Anterior cingulate cortex (tissue), 58 donors: ENCODE results near the gene PDIA5.

Source experiments
- DNase-seq, 58 donors: peaks; one replicate each; lab custom pipeline; 2025; lab: John Stamatoyannopoulos, UW

PDIA5 gene

DNA sequence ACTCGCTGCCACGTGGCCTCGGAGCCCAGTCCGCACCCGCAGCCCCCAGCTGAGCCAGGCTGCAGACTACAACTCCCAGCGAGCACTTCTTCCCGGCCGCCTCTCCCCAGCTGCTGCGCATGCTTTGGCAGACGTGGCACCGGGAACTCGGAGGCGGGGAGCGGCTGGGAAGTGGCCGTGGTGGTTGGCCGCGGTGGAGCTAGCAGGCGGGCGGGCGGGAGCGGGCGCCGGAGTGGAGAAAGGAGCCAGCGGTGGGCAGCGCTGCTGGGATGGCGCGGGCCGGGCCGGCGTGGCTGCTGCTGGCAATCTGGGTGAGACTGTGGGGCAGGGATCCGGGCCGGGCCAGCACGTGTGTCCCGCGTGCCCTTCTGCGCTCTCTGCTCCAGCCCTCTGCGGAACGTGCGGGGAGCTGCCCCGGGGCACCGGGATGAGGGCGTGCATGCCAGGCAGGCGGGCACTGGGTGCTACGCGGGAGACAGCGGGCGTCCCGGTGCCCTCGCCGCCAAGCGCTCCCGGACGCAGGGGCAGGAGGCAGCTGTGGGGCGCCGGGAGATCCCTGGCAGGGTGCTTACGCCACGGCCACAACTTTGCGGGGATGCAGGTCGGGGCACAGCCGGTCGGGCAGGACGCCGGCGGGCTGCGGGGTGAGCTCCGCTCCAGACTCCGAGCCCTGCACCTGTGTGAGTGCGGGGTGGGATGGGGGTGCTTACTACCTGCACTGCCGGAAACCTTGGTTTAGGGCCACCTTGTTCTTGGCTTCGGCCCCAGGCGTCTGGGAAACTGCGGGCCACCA lies at the start of gene PDIA5:
Gene PDIA5 (plus strand): TSS at position 130 of the 793 bp plus-strand sequence. CDS start 140 bp downstream, at position 270.
- peak; percentile 43 to 94 (median 86) for DNase-seq

DNA sequence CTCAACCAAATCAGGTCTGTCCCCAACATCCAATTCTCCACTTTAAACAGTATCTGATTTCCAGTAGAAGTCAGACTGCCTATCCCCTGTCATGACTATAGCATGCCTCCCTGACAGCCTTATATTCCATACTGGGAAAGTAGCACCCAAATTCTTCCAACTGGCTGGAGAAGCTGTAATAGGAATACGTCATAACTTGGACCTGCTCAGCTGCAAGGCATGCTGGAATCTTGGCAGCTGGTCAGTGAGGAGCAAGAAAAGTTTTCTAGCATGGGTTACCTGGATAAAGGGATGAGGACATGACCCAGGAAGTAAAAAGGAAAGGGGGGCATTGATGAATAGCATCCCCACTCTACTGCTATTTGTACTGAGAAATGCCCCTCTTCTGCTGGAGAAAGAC lies 48.1 kb upstream of the PDIA5 start:
- no peak for DNase-seq

DNA sequence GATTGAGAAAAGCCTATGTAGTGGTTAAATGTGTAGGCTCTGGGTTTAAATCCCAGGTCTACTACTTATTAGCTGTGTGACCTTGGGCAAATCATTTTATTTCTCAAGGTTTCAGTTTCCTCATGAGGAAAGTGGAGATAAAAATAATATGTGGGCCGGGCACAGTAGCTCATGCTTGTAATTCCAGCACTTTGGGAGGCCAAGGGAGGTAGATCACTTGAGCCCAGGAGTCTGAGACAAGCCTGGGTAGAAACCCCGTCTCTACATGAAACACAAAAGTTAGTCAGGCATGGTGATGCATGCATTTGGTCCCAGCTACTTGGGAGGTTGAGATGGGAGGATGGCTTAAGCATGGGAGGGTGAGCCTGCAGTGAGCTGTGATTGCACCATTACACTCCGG lies 47.7 kb upstream of the PDIA5 start:
- DNase-seq: no peak

DNA sequence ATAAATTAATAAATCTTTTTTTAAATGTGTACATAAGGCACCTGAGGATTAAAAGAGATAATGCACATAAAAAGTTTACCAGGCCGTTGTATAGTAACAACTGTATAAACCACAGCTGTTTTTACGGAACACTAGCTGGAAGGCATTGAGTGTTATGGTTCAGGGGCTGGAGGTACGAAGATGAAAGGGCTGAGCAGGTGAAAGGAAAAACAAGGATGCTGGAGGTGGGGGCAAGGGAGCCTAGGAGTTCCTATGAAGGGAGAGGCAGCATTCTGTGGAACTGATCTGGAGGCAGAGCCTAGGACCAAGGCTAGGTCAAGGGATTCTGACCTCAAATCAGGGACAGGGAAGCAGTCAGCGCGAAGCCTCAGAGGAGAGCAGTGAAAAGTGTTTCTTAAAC lies 47.2 kb upstream of the PDIA5 start:
- no peak for DNase-seq

DNA sequence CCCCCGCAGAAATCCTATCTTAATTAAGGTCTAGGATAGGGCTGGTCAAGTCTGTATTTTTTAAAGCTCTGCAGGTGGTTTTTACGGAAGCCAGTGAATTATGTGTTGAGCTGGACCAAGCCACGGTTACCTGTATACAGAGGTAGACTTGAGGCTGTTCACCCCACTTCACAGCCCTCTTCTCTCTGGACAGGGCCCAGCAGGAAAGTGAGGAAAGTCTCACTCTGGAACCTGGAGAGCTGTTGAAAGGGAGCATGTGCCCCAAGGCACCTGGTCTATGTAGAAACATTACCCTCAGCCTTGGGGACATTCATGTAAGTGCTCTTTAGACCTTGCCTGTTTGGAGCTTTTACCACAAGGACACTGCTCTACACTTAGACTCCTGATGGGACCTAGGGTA lies 46.1 kb upstream of the PDIA5 start:
- no peak for DNase-seq

DNA sequence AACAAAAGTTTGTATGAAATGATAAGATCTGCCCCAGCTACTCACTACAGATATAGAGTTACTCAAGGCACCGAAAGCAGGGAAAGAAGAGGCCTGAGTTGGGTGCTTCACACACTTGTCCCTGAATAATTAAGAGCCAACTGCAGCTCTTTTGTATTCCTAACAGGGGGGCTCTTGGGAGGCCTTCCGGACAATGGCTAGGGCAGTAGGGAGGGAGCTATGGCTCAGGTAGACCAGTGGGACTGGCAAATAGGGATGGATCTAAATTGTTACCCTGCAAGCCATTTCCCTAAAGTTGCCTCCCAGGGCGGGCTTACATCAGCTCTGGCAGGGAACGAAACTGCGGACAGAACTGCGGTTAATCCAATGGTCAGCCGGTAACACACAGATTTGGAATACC lies 45.4 kb upstream of the PDIA5 start:
- DNase-seq: no peak

DNA sequence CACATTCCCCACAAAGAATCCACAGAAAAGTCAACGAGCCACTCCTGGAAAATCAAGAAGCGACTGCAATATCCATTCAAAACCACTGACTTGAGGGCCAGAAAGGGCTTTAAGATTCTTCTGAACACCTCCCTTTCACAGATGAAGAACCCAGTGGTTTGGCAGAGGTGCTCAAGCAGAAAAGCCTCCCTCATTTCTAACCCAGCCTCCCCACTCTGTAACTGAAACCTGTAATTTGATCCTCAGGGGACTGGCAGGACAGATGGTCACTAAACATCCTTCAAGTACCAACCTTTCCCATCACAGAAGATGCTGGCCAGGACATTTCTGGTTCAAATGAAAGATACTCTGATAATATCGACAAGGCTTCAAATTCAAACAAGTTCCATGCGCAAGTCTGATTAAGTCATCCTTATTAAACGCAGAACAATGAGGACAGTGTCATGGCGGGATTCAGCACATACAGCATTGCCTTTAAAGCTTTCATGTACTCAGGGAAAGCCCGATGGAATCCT lies 44.8 kb upstream of the PDIA5 start:
- no peak for DNase-seq

DNA sequence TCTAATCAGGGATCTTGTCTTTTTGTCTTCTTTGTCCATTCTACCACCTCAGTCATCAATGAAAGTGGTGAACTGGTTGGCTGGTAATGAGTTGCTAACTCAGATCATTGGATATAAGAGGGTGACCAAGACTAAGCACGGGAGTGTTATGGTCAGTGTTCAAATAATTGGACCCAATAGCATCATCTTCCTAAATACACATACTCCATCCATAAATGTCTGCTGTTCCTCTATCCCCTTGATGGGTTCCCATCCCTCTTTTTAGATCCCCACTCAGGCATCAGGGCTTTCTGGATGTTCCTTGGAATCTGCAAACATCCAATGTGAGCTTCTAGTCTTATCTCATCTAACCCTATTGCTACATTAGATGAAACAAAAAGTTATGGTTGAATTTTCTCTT lies 42.8 kb upstream of the PDIA5 start:
- no peak for DNase-seq

DNA sequence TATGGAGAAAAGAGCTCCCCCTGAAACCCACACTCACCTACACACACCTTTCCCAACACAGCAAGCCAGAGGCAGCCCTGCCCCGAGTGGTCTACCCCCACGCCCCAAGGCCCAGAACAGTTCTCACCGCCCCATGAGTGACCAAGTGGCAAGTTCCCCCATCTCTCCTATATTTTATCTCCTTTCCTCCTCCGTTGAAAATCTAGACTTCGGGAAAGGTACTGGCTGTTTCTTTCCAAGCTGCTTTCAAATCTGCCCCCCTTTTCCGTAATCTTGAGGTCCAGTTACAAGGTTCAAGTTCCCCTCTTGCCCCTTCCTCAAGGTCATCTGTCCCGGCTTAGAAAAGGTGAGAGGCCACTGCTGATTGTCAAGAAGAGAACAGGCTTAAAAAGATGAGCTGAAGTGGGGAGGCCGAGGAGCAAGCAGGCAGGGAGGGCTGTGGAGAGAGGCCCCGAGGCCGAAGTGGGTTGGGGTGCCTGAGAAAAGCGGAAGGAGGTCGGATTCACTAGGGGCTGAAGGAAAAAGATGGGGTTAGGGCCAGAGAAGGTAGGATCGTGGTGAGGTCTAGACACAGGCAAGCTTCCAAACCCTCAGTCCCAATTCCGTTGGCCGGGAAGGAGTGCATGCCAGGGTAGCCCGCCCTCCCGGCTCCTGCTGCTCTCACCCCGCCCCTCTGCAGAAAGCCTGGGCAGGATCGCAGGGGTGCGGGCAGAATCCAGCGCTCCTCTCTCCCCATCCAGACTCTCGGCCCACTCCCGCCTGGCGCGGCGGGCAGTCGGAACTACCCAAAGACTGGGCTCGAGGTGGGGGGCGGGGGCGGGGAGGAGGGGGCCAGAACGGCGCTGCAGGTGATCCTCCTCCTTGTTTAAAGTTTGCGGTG lies 40.9 kb upstream of the PDIA5 start:
- peak in 2 of 58 donors; percentile 4 to 16 for DNase-seq

DNA sequence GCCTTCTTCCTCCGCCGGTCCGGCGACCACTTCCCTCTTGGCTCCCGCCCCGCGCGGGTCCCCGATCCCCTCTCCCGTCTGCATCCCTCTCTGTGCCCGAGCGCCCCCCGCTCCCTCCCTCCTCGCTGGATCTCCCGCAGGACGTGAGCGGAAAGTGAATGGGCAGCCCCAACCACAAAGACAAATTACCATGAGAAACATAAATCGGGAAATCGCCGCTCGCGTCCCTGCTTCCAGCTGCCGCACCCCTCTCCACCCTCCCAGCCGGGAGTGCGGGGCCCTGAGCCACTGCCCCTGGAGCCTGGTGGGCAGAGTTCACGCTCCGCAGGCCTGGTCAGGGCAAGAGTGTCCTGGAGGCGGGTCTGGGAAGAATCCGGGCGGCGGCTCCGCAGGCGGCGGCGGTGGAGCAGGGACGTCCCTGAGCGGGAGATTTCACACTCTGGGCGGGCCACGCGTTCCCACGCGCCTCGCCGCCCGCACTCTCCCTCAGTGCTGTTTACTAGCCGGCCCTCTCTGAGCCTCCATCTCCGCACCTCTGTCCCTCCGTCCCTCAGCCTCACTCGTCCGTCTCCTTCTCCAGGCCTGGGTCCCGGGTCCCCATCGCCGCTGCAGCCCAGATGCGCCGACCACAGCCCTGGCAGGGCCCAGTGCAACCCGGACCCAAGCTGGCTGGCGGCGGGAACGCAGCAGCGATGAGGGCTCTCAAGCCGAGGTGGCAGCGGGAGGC lies 40.1 kb upstream of the PDIA5 start:
- DNase-seq: peak in 7 of 58 donors; percentile 14 to 56 (median 28)

DNA sequence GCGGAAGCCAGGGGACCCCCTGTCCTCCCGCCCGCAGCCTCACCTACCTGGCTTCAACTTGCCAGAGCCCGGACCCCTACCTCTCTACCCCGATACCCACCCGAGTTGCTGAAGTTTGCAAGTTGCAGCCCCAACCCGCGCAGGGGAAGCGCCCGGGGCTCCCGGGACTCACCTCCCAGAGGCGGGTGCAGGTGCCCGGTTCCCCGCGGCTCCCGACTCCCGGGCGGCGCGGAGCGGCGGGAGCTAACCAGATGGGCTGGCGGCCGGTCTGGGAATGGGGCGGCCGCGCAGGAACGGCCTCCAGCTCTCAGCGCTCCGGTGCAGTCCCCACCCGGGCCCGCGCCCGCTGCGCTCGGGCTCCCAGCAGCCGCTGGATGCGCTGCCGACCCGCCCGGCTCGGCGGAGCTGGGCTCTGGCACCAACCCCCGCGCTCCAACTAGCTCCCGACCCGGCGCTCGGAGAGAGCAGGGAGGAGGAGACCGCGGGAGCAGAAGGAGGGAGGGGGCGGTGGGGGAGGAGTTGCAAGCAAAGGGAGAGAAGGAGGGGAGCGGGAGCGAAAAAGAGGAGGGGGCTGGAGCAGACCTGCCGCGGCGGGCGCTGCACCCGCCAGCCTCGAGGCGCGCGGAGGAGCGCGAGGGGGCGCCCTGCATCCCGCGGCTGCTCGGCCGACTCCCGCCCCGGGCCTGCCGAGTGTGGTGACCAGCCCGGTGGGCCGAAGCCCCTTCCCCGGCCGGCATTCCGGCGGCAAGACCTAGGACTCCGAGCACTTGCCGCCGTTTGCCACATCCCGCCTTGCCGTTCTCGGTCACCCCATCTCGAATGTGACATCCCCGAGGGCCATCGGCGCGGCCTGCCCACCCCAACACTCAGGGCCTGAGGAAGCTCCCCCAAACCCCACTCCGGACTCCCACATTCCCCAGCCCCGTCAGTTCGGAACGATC lies 39.3 kb upstream of the PDIA5 start, which contains the start of gene SEMA5B:
Gene SEMA5B (minus strand): TSS at position 472 of the 941 bp plus-strand sequence. CDS start 66,500 bp downstream, outside the sequence.
- DNase-seq: peak in 29 of 58 donors; percentile 15 to 65 (median 31)

DNA sequence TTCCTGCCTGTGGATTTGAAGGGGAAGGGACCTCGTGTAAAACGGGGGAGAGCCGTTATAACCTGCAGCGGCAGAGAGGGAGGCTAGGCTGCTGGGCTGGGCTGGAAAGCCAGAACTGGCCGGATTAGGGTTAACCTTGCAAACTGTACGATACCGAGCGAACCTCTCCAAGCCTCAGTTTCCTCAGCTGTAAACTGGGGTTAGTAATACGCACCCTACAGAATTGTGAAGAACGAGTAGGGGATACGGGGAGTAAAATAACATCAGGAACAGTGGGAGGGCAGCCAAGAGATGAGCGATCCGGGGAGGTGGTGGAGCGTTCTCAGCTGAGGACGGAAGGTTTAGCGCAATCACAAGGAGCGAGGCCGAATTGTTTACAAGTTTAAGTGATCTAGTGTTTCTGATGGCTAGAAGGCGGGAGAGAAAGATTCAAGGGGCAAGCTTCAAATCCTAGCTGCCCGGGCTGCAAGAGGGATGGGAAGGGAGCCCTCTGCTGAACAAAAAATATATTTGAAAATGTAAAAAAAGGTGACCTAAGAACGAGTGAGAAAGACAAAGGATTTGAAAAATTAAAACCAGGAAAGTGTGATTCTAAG lies 38.5 kb upstream of the PDIA5 start:
- DNase-seq: peak in 22 of 58 donors; percentile 10 to 64 (median 24)

DNA sequence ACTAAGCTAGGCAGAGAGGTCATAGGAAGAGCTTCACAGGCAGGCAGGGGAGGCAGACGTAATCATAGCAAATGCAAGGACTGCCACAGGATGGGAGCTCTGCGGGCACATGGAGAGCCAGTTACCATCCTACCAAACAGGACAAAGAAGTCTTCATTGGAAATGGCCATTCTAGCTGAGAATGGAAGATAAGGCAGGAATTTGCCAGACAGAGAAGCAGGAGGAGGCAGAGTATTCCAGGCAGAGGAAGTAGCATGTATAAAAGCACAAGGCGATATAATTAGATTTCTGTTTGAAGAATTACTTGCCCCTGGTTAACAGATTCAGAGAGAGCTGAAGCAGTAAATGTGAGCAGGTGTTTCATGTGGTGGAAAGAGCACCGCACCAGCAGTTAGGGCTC lies 35.8 kb upstream of the PDIA5 start:
- no peak for DNase-seq

DNA sequence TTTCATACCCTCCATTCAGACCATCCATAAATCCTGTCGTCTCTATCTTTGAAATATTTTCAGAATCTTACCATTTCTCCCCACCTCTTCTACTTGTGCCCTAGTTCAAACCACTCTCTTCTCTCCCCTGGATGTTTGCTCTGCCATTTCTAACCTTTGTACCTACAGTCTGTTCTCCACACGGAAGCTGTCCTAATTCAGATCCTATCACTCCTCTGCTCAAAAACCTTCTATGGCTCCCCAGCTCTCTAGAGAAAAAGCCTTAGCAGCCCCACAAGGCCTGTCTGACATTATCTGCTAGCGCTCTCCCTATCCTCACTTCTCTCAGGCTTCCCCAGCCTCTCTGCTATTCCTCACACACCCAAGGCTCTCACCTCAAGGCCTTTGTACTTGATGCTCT lies 34.8 kb upstream of the PDIA5 start:
- no peak for DNase-seq

DNA sequence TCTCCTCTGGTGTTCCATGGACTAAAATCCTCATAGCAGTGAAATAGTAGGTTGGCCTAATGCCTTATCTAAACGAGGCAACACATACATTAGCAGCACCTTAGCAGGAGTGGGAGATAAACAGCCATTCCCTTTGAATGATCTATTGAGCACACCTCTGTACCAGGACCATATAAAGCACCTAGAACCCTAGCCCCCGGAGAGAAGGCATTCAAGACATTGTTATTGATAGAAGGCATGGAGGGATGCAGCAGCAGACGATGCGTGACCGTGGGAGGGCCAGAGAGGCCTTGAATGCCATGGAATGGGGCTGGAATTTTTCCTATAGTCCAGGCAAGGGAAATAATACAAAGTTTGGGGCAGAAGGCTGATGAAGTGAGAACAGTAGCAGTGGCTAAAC lies 32.7 kb upstream of the PDIA5 start:
- no peak for DNase-seq

DNA sequence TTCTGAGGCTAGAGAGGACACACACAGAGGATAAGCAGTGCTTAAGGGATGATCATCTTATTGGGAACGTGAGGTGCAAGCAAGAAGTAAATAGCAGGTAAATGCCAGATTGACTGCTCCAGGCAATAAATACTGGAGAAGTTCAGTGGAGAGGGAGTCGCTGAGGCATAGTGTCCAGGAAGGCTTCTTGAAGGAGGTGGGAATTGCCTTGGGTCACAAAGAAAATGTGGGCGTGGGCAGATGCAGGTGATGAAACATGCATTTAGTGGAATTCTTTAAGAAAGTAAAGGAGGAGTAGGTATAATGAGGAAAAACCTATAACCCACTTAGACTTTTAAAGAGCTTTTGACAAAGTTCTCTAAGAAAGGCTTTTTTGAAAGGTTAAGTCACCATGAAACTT lies 31.8 kb upstream of the PDIA5 start:
- no peak for DNase-seq

DNA sequence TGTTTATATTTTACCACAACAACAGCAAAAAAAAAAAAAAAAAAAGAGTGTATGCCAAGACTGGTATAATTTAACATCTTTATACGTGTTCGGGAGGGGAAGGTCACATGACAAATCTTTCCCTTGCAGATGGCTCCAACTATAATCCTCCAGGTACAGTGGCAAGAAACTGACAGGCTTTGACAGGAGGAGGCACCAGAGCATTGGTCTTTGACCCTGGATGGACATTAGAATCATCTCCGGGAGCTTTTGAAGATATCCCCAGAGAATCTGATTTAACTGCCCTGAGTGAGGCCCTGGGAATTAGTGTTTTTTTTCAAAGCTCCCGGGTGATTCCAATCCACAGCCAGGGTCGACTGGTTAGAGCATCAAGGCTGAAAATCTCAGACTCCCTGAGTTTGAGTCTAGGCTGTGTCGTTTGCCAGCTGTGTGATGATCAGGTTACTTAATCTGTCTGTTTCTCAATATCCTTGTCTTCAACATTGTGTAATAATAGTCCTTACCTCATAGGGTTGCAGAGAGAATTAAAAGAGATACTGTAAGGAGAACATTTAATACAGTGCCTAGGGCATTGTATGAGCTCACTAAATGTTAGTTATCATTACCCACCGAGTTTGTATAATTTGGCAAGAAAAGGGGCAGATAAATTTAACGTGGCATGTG lies 30.3 kb upstream of the PDIA5 start:
- DNase-seq: no peak

DNA sequence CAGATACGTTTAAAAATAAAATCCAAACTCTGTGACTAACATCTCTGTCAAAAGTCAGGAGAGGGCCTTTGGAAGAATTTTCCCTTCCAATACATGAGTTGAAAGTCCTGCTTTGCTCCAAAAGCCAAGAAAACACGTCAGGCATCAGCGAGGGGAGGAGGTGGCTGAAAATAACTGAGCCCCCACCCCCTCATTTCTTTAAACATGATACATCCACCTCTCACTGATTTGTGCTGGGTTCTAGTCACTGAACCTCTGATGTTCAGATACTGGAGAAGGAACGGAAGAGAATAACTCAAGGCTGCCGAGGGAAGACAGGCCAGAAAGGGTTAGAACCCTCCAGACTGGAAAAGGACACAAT lies 29.8 kb upstream of the PDIA5 start:
- no peak for DNase-seq

DNA sequence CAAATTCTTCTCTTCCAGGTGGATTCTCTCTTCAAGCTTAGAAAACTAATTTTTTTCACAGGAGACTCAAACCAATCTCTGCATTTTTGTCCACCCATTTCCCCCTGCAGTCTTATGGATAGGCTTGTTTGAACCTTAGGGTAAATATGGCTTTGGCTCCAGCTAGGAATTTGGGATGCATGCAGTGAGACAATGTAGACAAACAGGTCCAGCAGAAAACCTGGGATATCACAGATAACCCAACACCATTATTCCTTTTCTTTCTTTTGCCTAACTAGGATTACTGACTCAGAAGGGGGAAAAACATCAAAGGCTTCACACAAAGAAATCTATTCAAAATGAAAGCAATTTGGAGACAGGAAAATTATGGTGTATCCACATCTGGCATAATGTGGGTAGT lies 28.1 kb upstream of the PDIA5 start:
- no peak for DNase-seq
